Activated CD4-positive, alpha-beta T cell treated with anti-CD3 and anti-CD28 coated beads, Interleukin-2, amount 10 ng/mL, durations not matched to agents 7 days and 5 days (primary cell): ENCODE measurements around the gene STX12. TPM values are rescaled to one million over a fixed set of nuclear protein-coding genes. Genes with fewer than 3 reads are reported as not detected.

ENCODE experiments used
- total RNA-seq, 2 experiments: library from RNA; stranded (reverse); gene quantifications; one replicate each; pipeline ENCODE4 v1.2.3, GENCODE V29; 2021

The STX12 gene
- total RNA-seq, 2 experiments from 2014 or later = 25.4 to 28.7 TPM

Other genes starting within 250 kb of the STX12 start
- gene AHDC1, start 169.1 kb upstream of the STX12 start, total RNA-seq = 10 to 100 TPM; 15.3 to 19.3 TPM
- gene FGR, start 138.0 kb upstream of the STX12 start, total RNA-seq = not detected
- 100 to 1,000 TPM; 231 to 321 TPM for gene IFI6, start 101.0 kb upstream of the STX12 start, total RNA-seq
- 10 to 100 TPM; 16.8 to 18.9 TPM for gene FAM76A, start 47.3 kb upstream of the STX12 start, total RNA-seq
- gene PPP1R8, start 57.6 kb downstream of the STX12 start, total RNA-seq = 10 to 100 TPM; 55.8 to 57.5 TPM
- 10 to 100 TPM; 24.3 to 31.1 TPM for gene THEMIS2, start 99.3 kb downstream of the STX12 start, total RNA-seq
- 10 to 100 TPM; 62.7 to 63.8 TPM for gene RPA2, start 141.4 kb downstream of the STX12 start, total RNA-seq
- under 1 TPM; 0.20 to 0.21 TPM for gene SMPDL3B, start 161.8 kb downstream of the STX12 start, total RNA-seq
- gene XKR8, start 186.8 kb downstream of the STX12 start, total RNA-seq = 1 to 10 TPM; 7.6 to 7.8 TPM